Measurements from ENCODE around the gene CADPS. TPM values are rescaled to one million over a fixed set of nuclear protein-coding genes. Genes with fewer than 3 reads are reported as not detected.
A peak's percentile ranks its signal among the peaks of the same experiment; 100 is the strongest.

The CADPS gene
- 14.3 TPM for total RNA-seq
- long read RNA-seq, full-length matches to known transcripts: 2 of 9 reads
- long read RNA-seq, partial matches to known transcripts: 4 of 9 reads
- long read RNA-seq, other reads (novel, unspliced or antisense): 3 of 9 reads

- no peak for ATAC-seq
- DNase-seq: peak; percentile 34
- intact Hi-C loops (cut with micrococcal nuclease): no loop called here
Observed at GRCh38 chr3:62874711-62875557, at the start of gene CADPS. Gene CADPS, minus strand, starts transcription at chr3:62875416. Its CDS starts 387 bp downstream, at chr3:62875029.

DNA sequence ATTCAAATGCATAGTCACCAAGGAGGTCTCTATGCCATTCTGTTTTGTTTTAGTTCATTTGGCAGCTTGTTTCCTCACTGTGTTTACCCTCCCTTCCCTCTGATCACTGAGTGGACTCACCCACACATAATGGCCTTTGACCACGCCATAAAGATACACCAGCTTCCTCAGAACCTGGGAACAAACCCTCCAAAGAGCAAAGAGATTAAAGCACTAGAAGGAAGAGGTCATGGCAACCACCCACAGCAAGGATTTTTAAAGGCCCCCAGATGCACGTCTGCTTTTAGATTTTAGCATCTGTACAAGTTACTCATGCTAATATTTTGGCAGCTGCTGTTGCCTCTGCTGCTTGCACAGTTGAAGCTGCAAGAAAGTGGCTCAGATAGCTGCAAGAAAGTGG lies 47.9 kb upstream of the CADPS start:
- DNase-seq (no peak), ATAC-seq (no peak)
- intact Hi-C loops (cut with micrococcal nuclease): no loop called here

DNA sequence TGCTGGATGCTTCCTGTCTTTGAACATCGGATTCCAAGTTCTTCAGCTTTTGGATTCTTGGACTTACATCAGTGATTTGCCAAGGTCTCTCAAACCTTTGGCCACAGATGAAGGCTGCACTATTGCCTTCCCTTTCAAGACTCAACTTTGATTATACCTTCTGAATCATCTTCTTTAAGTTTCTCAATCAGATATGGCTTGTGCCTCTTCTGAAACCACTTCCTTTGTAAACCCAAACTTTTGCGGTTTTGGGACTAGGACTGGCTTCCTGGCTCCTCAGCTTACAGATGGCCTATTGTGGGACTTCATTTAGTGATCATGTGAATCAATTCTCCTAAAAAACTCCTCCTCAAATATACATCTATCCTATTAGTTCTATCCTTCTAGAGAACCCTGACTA lies 47.1 kb upstream of the CADPS start:
- intact Hi-C loops (cut with micrococcal nuclease): no loop called here
- DNase-seq: no peak

GRCh38 chr3:62920466-62920784 lies 45.2 kb upstream of the CADPS start:
- ATAC-seq: no peak
- intact Hi-C loops (cut with micrococcal nuclease): no loop called here

More for the DNA sequence above, 47.1 kb upstream of the CADPS start:
- no peak for ATAC-seq

DNA sequence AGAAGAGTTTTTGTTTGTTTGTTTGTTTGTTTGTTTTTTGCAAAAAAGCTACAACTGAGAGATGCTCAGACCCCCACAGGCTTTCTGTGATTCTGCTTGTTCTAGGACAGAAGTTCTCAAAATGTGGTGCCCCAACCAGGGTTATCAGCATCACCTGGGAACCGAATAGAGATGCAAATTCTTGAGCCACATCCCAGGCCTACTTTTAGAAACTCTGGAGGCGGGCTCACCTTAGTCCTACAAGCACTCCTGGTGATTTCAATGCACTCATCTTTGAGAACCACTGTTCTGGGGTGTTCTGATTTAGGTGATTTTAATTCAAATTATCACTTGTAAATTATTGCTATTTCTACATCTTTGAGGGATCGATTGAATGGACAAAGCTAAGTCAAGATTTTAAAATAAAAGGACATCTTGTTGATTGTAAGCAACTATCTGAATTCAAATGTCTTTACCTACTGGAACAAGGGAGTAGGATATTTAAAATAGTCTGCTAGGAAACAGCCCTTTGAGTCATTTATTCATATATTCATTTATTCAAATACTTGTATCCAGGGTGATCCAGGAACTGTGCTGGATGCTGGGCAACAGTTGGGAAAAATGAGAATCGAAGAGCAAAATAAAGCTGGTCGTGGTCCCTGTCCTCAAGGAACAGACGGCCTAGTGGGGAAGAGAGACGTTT lies 44.7 kb upstream of the CADPS start:
- DNase-seq (no peak), ATAC-seq (no peak)
- intact Hi-C loops (cut with micrococcal nuclease): no loop called here

More at GRCh38 chr3:62920466-62920784, 45.2 kb upstream of the CADPS start:
- no peak for DNase-seq

DNA sequence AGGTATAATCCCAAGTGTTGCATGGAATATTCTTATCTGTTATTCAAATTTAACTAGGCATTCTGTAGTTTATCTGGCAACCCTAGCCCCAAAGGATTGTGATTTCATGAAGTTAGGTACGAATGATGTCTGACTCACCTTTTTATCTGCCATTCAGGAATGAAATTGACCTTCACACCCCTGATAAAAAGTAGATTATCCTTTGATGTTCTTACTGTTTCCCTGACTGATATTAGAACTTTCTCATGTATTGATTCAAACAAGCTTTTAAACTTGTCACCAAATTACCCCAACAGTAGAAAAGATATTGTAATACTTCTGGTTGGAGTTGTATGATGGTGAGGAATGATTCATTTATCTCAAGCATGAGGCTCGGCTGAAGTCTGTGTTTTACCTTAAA lies 43.6 kb upstream of the CADPS start:
- intact Hi-C loops (cut with micrococcal nuclease): no loop called here
- ATAC-seq (no peak), DNase-seq (no peak)

DNA sequence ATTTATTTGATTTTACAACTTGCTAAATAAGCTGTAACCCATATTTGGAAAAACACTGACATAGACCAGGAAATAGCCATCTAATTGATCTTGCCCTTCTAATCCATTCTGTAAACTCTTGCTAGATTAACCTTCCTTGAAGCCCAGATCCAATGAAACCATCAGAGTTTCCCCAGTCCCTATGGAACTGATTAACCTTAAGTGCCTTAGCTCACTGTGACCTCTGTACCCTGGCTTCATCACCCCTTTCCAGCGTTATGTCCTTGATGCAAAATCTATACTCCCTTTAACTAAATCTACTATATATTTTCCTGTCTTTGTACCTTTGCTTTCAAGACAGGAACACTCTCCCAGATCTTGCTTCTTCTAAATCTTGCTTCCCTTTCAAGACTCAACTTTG lies 42.9 kb upstream of the CADPS start:
- intact Hi-C loops (cut with micrococcal nuclease): no loop called here
- ATAC-seq (no peak), DNase-seq (no peak)

- intact Hi-C loops (cut with micrococcal nuclease): no loop called here
- ATAC-seq: no peak
- DNase-seq: no peak
Observed at GRCh38 chr3:62911526-62911925, 36.3 kb upstream of the CADPS start.

DNA sequence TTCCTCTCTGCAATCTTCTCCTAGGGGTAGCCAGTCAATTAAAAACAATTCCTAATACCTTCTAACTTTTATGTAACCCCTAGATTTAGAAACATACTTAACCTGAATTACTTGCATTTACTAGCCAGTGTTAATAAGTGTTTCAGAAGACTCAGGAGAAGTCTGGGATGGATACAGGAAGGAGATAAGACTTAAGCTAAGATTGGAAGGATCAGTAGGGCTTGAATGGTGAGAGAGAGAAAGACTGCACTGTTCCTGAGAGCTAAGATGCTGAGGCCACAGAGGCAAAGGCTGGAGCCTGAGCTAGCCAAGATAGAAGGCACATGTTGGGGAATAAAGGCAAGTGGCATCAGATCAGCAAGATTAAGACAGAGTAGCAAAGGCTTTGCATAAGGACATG lies 30.1 kb upstream of the CADPS start:
- intact Hi-C loops (cut with micrococcal nuclease): no loop called here
- no peak for ATAC-seq
- DNase-seq: no peak

GRCh38 chr3:62898530-62899496 lies 23.6 kb upstream of the CADPS start:
- DNase-seq: no peak
- intact Hi-C loops (cut with micrococcal nuclease): no loop called here
- ATAC-seq: no peak

DNA sequence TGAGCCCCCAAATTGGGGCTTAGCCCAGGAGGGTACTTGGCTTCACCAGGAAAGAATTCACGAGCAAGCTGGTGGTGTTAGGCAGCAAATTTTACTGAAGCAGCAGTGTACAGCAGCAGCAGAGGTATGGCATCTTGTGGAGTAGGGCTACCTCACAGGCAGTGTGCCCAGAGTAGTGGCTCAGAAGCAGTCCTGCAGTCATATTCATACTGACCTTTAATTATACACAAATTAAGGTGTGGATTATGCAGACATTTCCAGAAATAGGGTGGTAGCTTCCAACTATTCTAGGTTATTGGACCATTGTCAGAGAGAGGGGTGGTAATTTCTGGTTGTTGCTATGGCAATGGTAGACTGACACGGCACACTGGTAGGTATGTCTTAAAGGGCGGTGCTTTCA lies 20.7 kb upstream of the CADPS start:
- intact Hi-C loops (cut with micrococcal nuclease): no loop called here
- DNase-seq (no peak), ATAC-seq (no peak)

DNA sequence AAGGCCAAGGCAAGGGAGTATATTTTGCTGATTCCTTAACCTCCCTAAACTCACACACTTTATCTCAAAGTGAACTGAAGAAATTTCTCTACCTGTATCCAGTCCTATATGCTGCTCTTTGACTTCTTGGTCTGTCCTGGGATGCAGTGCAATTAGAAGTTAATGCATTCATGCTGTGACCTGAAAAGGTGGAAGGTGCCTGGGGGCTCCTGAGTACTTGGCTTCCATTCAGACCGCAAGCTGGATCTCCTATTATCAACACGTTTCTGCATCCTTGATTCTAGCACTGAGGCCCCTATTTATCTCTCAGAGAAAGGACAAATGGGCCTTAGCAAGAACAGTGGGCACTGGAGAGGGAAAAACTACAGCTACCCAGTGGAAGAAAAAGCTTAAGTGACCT lies 17.7 kb upstream of the CADPS start:
- intact Hi-C loops (cut with micrococcal nuclease): no loop called here
- DNase-seq: no peak
- no peak for ATAC-seq

GRCh38 chr3:62892045-62892444 lies 16.8 kb upstream of the CADPS start:
- DNase-seq (no peak), ATAC-seq (no peak)
- intact Hi-C loops (cut with micrococcal nuclease): no loop called here

GRCh38 chr3:62888778-62889177 lies 13.6 kb upstream of the CADPS start:
- DNase-seq (no peak), ATAC-seq (no peak)
- intact Hi-C loops (cut with micrococcal nuclease): no loop called here

GRCh38 chr3:62888180-62888579 lies 13.0 kb upstream of the CADPS start:
- intact Hi-C loops (cut with micrococcal nuclease): no loop called here
- no peak for DNase-seq
- ATAC-seq: no peak

GRCh38 chr3:62885136-62885535 lies 9.9 kb upstream of the CADPS start:
- DNase-seq (no peak), ATAC-seq (no peak)
- intact Hi-C loops (cut with micrococcal nuclease): no loop called here

- ATAC-seq: no peak
Observed at GRCh38 chr3:62884096-62884870, 9.1 kb upstream of the CADPS start.

GRCh38 chr3:62882676-62883200 lies 7.5 kb upstream of the CADPS start:
- intact Hi-C loops (cut with micrococcal nuclease): no loop called here
- no peak for DNase-seq
- no peak for ATAC-seq

More at GRCh38 chr3:62884096-62884870, 9.1 kb upstream of the CADPS start:
- intact Hi-C loops (cut with micrococcal nuclease): no loop called here
- no peak for DNase-seq

DNA sequence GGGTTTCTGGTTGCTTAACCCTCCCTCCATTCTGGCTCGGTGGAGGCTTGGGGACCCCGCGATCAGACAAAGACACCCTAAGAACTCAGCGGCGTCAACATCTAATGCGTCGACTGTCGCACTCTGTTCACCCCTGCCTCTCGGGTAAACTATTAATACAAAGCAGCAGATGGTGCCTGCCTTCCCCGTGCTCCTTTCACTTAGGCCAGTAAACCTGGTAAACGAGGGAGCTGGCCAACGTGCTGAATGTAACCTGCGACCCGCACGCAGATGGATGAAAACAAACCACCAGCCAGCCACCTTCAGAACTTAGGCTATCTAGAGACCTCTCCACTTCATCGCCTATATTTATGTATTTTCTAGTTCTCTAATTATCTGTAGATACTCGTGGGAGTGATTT lies 848 bp upstream of the CADPS start:
- ATAC-seq (peak; percentile 30), DNase-seq (peak; percentile 63)
- intact Hi-C loops (cut with micrococcal nuclease): no loop called here
